GM15510 (cell line): Measurements from ENCODE around the gene POU2F3.

Experiments used
- POLR2A ChIP-seq: IDR thresholded peaks from 3 replicates; pipeline ENCODE4 v1.6.1; 2011; ENCODE audit warnings: borderline replicate concordance; ENCODE audit not compliant: insufficient read length; ENCODE audit errors: extremely low read depth

POU2F3 gene

DNA sequence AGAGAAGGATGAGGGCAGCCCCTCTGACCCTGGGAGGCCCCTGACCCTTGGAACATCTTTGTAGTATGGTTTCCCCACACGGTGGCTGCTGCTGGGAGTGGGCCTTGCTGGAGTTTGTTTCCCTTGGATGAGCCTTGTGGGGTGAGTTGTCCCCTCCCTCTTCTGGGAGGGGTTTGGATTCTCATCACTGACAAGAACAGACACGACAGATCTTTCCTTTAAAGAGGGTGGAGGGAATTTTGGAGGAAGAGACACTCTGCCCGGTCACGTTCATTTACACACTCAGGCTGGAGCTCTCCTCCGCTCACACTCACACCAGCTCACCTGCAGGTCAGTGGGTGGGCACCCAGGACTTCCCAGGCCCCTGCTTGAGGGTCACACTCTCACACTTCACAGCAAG is 31.7 kb downstream of the POU2F3 start:
- TF ChIP-seq POLR2A: no peak

DNA sequence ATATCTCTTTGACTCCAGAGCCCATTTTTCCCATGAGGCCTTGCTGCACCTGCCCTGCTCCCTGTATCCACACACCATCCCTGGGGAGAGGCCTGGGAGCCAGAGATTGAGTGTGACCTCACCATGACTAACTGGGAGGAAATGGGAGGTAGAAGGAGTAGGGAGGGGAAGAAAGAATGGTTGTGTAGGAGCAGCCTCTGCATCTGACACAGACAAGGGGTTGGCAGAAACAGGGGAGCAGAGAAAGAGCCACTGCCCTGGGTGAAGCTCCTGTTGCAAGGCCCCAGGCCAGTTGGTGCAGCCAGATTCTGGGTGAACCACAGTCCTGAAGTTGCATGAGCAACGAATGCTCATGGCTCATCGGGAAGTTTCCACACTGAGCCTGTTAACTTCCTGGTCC is 32.4 kb downstream of the POU2F3 start:
- TF ChIP-seq POLR2A: no peak

DNA sequence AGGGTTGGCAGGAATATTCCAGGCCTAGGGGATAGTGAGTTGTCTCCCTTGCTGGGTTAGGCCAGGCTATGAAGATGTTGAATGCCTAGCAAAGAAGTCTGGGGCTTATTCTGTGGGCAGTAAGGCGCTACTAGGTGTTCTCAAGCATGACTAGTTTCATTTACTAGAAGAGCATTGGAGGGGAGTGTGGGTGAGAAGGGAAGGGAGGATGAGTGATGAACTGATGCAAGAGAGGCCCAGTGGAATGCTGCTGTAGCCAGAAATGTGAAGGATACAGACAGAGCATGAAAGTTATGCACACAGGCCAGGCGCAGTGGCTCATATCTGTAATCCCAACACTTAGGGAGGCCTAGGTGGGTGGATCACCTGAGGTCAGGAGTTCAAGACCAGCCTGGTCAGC is 33.5 kb downstream of the POU2F3 start:
- no peak for TF ChIP-seq POLR2A

DNA sequence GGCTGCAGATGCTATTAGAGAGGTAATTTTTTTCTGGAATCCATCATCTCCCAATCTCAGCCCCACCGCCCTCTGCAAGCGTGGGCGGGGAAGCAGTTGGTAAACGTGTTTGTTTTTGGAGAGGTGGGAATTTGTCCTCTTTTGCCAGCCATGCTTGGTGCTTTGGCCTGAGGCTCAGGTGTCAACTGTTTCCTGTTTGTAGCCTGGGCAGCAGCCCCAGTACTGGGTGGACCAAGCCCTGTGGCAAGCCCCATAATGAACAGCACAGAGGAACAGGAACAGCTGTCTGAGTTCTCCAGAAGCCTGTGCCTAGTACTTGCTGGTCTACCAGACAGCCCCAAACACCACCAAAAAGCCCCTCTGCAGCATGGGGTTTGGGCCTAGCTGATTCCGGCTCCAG is 39.6 kb downstream of the POU2F3 start:
- TF ChIP-seq POLR2A: no peak

DNA sequence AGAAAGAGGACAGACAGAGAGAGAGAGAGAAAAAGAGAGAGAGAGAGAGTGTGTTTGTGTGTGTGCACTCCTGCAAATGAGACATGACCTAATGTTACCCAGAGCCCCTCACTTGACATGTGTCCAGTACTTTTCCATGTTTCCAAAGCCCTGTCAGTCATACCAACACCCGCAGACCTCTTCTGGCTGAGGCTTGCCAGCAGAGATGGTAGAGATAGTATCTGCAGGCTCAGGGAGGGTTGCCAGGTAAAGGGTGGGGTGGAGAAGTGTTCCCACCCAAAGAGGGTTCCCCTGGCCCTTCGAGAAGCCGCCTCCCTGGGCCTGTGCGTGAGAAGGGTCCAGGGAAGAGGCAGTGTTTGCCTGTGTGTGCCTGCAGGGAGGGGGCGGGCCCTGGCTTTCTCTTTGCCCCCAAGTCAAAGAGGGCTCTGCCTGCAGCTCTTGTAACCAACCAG is 40.7 kb downstream of the POU2F3 start:
- no peak for TF ChIP-seq POLR2A

DNA sequence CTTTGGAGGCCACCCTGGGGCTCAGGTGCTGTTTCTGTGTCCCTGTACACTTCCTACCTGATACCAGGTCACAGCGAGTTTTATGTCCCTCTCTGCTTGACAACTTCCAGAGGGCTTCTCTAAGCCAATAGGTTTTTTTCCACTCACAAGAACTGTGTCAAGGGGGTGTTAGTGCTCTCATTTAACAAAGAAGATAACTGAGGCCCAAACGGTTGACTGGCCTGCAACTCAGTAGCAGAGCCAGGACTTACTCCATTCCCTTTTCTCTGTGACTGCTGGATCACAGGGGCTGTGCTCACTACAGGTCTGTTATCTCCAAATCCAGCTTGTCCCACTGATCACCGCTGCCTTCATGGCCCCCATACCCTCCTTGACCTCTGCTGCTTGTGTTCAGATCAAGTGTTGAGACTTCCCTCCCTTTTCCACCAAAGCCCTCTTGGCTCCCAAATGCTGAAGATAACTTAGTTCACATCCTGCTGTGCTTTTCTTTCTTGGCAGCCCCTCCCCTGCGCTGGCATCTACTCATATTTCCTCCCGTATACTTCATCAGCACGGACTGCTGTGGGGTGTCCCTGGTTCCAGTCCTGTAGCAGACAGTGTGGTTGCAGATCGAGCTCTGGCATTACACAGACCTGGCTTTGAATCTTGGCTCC is 41.3 kb downstream of the POU2F3 start:
- TF ChIP-seq POLR2A: no peak

DNA sequence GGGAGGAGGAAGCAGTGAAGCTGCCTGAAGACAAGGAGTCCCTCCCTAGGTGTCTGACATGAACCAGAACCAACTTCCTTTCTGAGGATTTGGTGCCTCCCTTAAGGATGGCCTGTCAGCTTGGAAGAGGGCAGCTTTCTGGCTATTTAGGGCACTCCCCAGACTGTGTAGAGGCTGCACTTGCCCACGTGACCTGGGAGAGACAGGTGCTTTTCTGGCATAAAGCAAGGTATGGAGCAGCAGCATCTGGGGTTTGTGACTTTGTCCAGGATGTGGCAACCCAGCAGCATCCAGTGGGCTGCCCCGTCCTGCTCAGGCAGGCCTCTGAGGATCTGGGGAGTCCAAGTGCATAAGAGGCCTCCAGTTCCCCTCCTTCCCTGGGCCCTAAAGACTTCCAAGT is 43.2 kb downstream of the POU2F3 start:
- TF ChIP-seq POLR2A: no peak

DNA sequence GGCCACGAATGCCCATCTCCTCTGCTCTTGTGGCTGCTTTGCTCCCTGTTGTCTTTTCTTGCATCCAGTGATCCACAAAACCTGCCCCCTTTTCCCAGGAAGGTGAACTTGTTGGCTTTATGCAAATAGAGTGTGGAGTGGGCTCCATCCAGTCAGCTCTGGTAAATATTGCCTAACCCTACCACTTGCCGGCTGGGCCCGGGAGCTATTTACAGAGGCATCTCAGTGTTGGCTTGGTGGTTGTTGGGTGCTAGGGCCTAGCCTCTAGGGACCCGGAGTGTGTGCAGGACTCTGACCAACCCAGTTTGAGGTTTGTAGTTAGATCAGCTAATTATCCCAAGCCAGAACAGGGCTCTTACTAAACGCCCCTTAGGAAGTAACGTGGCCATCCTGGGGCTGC is 44.3 kb downstream of the POU2F3 start:
- no peak for TF ChIP-seq POLR2A

DNA sequence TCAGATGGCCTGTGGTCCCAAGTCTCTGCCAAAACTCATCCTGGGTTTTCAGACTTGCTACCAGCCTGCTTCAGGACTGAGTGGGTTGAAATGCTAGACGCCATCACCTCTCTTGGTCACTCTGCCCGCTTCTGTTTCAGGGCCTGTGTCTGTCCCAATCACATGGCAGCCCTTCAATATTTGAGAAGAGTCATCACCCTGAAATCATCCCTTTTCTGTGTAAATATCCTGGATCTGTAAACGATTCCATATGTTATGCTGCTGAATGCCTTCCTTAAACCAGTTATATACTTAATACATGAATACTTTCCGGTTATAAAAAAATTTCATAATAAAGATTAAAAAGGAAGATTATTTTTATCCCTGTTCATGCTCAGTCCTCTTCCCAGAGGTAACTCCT is 45.3 kb downstream of the POU2F3 start:
- no peak for TF ChIP-seq POLR2A

DNA sequence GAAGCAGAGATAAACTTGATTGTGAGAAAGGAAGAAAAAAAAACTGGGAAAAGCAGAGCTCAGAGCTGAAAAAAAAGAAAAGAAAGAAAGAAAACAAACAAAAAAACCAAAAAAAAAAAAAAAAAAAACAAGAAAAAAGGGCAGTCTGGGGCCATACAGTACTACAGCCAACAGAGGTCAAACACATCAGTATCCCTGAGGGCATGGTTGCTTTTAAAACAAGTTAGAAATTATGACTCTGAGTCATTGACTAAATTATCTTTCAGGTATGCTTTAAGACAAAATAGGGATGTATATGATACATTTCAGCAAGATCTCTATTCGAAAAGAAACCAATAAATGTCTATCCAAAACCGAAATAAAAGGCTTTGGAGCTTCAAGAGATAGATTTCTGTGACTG is 48.1 kb downstream of the POU2F3 start:
- no peak for TF ChIP-seq POLR2A

DNA sequence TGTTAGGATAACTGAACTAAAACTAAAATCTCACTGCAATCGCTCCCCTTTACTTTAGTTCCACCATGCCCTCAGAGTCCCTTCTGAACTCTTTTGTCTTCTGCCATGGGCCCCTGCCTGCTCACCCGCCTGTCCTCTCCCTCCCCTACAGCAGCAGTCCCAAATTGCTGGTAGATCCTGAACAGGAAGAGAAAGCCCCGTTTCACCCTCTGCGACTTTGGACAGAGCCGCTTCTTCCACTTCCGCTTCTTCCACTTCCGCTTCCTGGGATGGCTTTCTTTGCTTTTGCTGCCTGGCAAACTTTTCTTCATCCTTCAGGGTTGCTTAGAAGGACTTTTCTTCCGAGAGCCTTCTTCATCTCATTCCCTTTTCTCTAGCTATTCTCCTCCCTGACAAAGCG is 49.5 kb downstream of the POU2F3 start:
- no peak for TF ChIP-seq POLR2A

DNA sequence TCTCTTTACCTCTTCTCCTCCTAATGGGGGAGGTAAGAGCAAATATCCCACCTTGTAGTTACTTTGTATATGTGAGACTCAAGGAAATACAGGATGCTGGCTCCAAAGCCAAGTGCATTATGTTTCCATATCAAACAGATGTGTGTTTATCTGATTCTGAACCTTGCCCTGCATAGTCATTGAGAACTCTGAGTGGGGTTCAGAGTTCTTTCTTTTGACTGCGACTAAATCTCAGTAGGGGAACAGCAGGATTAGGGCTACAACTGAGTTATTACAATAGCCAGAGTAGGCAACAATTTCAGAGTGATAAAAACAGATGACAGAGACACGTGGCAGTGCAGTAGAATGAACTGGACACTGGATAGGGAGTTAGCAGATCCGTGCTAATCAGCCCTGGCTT is 51.0 kb downstream of the POU2F3 start:
- TF ChIP-seq POLR2A: no peak

DNA sequence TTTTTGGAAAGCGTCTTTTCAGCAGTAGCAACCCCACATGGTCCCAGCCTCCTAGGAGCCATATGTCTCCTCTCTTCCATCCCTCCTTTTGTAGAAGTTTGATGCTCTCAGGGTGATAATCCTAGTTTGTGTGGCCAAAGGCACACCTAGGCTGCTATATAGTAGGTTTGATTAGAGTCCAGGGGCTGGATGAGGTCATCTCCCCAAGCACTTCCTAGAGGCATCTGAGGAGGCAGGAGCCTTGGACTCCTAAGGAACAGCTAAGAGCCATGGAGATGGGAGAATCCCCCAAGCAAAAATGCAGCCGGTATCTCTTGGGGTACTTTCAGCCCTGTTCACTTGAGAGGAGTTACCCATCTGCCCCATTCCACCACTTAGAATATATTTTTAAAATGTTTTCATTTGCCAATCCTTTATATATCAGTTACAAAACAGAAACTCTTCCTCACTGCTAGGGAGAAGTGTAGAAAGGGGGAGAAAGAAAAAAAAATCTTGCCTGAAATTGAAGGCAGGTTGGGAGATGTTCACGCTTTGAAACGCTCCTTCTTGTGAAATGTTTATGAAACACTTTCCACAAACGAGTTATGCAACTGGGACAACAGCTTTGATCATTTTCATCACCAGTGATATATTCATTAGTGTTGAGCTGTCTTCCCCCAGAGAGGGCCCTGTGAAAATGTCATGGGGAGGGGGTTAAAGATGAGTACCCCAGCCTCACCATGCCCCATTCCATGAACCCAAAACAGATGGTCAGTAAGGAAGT is 53.3 kb downstream of the POU2F3 start:
- TF ChIP-seq POLR2A: no peak

DNA sequence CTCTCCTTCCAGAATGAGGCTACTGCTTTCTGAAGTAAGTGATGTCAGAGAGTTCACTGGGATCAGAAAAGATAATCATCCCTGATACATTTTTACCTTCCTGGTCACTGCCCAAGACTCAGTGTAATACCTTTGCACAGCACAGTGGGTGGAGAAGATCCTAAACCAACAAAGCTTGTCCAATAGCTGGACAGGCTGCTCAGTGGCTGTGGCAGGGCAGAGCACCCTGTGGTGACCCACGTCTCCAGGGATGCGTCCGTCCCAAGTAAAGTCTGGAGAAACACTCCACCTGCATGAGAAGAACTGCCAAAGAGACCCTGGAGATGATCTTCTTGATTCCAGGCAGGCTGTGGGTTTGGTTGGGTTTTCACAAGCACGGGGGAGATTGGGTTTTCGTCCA is 54.2 kb downstream of the POU2F3 start:
- TF ChIP-seq POLR2A: no peak

DNA sequence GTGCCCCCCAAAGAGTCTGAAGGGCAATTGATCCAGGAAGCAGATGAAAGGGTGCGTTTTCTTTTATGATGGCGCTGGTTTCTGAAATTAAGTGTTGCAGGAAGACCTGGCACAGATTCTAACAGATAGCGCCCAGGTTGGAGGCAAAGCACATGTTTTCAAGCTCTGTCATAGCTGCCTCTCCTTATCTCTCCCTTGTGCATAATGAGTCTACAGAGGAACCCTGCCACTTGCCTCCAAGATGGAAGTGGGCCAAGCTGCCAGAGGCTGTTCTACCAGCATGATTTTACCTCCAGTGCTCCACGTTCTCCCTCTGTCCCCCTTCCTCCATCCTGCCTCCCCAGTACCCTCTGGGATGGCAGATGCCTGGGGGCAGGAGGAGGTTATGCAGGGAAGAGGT is 55.2 kb downstream of the POU2F3 start:
- TF ChIP-seq POLR2A: no peak

DNA sequence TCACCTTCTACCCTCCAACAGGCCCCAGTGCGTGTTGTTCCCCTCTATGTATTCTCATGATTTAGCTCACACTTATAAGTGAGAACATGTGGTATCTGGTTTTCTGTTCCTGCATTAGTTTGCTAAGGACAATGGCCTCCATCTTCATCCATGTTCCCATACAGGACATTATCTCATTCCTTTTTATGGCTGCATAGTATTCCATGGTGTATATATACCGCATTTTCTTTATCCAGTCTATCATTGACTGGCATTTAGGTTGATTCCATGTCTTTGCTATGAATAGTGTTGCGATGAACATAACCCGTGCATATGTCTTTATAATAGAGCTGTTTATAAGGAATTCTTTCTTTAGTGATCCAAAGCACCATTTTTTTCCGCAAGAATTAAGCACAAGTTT is 56.6 kb downstream of the POU2F3 start:
- TF ChIP-seq POLR2A: no peak

DNA sequence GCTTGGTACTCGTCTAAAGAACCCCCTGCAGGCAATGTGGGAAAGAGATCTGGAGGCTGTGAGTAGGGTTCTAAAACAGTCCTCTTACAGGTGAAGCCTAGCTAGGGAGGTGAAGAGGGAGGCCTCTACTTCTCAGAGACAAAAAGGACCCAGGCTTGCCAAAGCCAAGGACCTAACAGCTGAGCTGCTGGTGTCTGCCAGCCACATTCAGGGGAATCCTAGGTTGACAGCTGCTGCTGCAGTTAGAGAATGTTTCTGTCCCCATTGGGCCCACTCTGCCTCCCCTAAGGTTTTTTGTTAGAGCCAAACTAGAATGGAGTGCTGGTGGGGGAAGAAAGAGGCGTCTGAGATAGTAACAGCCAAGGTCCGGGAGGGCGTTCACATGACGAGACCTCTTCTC is 58.5 kb downstream of the POU2F3 start:
- no peak for TF ChIP-seq POLR2A

DNA sequence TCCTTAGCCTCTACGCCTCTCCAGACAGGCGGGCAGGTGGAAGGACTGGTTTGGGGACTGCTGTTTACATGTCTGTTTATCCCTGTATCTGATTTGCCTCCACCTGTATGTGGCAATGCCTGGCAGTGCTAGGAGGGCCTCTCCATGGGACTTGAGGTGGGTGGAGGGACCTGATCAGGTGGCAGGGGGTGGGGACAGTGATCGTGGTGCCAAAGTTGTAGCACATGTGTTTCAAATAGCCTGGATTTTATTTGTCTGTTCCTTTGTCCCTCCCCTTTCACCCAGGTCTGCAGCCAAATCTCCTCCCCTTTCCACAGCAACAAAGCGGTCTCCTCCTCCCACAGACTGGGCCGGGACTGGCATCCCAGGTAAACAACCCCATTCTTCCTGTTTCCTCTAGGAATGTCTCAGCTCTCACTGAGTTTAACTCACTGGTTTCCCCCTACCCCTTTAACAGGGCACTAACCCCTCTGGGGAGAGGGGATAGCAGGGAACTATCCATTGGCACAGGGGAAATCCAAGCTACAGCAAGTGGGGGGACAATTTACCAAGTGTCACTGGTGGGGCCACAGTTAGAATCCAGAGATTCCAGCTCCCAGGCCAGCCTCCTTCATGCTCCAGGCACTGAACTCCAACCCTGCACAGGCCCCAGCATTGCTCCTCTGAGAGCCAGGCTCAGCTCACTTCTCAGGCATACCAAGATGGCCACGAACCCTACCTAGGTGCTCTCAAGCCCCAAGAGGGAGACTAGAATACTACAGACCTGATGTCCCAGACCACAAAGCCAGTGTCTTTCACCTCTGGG is 62.3 kb downstream of the POU2F3 start:
- no peak for TF ChIP-seq POLR2A
